Panc1 (cell line): ENCODE data around the gene RNF41. TPM values are rescaled to one million over a fixed set of nuclear protein-coding genes. Genes with fewer than 3 reads are reported as not detected.

Experiments
- ATAC-seq: fragments of 200-7000 bp; cut with Tn5 transposase; 2 replicates; pipeline ENCODE4 v1.9.1; 2020; ENCODE audit warnings: mild to moderate bottlenecking, moderate library complexity
- BruUV-seq: library from RNA; stranded (reverse); fragments of 400-500 nt; replicated peaks from 2 replicates; lab custom pipeline; 2021; lab: Mats Ljungman, UMichigan
- CTCF ChIA-PET: fragments of 300-600 bp; sonication (Branson Sonifier 250); formaldehyde crosslinking; loops from one replicate; lab custom pipeline; 2022; ENCODE audit warnings: antibody characterized with exemption; lab: Charles Lee
- POLR2A ChIA-PET: fragments of 300-600 bp; sonication (Branson Sonifier 250); formaldehyde crosslinking; loops from one replicate; lab custom pipeline; 2022; ENCODE audit warnings: antibody characterized with exemption; lab: Charles Lee
- DNase-seq: peaks from one replicate; pipeline ENCODE4 v3.0.0-alpha.2; 2010; ENCODE audit warnings: low read depth, low spot score
- H3K27ac ChIP-seq: 2 replicates; pipeline ENCODE4 v1.5.1; 2011; ENCODE audit warnings: mild to moderate bottlenecking, low read length, inconsistent platforms
- H3K27me3 ChIP-seq: fragments of 200-500 bp; sonication (Bioruptor generic); 2 replicates; pipeline ENCODE4 v1.6.0; 2014; ENCODE audit warnings: low read length, inconsistent platforms; ENCODE audit not compliant: control insufficient read depth, insufficient read depth
- H3K36me3 ChIP-seq: fragments of 200-500 bp; sonication (Bioruptor generic); 2 replicates; pipeline ENCODE4 v1.5.1; 2014; ENCODE audit warnings: inconsistent platforms, mild to moderate bottlenecking, low read length, moderate library complexity; ENCODE audit not compliant: control insufficient read depth, insufficient read depth
- H3K4me1 ChIP-seq: 2 replicates; pipeline ENCODE4 v1.5.1; 2011; ENCODE audit warnings: inconsistent platforms, mild to moderate bottlenecking, low read length, moderate library complexity; ENCODE audit not compliant: control insufficient read depth, insufficient read depth
- H3K4me3 ChIP-seq, 2 experiments: 2 replicates each; pipeline ENCODE4 v1.5.1; 2011 to 2012; ENCODE audit warnings: low read depth in 2 of 2, low read length in 2 of 2, mild to moderate bottlenecking in 2 of 2, inconsistent platforms in 1 of 2, moderate library complexity in 1 of 2
- H3K9me3 ChIP-seq: fragments of 200-500 bp; sonication (Bioruptor generic); 2 replicates; pipeline ENCODE4 v1.5.1; 2014; ENCODE audit warnings: low read depth, mild to moderate bottlenecking, inconsistent platforms, low read length, moderate library complexity; ENCODE audit not compliant: control insufficient read depth, insufficient read depth
- POLR2AphosphoS5 ChIP-seq: IDR thresholded peaks from 2 replicates; pipeline ENCODE4 v1.6.1; 2012; ENCODE audit warnings: mild to moderate bottlenecking, low read depth, low read length, moderate library complexity
- SIN3A ChIP-seq: IDR thresholded peaks from 2 replicates; pipeline ENCODE4 v1.6.1; 2012; ENCODE audit warnings: low read depth, mild to moderate bottlenecking, low read length, moderate library complexity, borderline replicate concordance; ENCODE audit not compliant: insufficient read depth
- TCF7L2 ChIP-seq: IDR thresholded peaks from 2 replicates; pipeline ENCODE4 v1.6.1; 2011; ENCODE audit warnings: mild to moderate bottlenecking, low read depth, low read length, inconsistent platforms
- in situ Hi-C: cut with HindIII; loops from 2 replicates; pipeline ENCODE4 v1.10.0; 2016; ENCODE audit warnings: low sequenced_read_pairs, low pct_unique_long_range_greater_than_20kb
- intact Hi-C: fragments of 100-400 bp; cut with micrococcal nuclease; formaldehyde crosslinking; loops from one replicate; pipeline ENCODE4 v1.10.0; 2022; ENCODE audit not compliant: unreplicated experiment
- total RNA-seq: library from RNA; stranded (reverse); gene quantifications from one replicate; pipeline ENCODE4 v1.2.1, GENCODE V29; 2021; ENCODE audit not compliant: unreplicated experiment
- TF ChIP-seq, protein P1 (sequence below), 2 experiments: IDR thresholded peaks; 2 replicates each; pipeline ENCODE4 v1.6.1; 2011 to 2012; ENCODE audit warnings: low read depth in 2 of 2, control low read depth in 1 of 2, low read length in 1 of 2, mild to moderate bottlenecking in 1 of 2, moderate library complexity in 1 of 2; ENCODE audit not compliant: insufficient read depth in 1 of 2
- TF ChIP-seq, protein P2 (sequence below): fragments of 450-650 bp; IDR thresholded peaks from 2 replicates; pipeline ENCODE4 v1.5.1; 2017; ENCODE audit warnings: mild to moderate bottlenecking

The RNF41 gene
- total RNA-seq, 1 experiment from 2014 or later, result 35.3 TPM

DNA sequence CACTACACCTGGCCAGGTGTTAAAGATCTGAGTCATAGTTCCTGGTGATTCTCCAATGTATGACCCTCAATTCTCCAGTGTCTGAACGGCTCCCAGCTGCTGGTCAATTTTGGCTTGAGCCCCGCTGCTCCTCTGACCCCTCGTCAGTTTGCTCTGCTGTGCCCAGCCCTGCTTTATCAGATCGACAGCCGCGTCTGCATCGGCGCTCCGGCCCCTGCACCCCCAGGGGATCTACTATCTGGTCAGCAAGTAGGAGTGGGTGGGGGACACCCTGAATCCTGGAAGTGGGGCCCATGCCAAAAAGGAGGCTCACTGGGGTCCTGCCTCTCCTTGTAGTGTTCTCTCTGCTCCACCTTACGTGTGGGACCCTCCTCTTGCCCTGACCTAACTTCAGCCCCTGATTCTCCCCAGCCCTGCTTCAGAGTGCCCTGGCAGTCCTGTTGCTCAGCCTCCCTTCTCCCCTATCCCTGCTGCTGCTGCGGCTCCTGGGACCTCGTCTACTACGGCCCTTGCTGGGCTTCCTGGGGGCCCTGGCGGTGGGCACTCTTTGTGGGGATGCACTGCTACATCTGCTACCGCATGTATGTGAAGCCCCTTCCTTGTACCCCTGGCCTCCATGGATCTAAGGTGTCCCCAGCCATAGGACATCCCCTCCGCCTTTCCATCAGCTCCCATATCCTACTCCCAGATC is 13.2 kb upstream of the RNF41 start:
- Histone ChIP-seq H3K36me3 (no peaks in the 10 kb centered on the region), H3K9me3 (no peaks in the 10 kb centered on the region), H3K4me3 (no peak overlapping the region), H3K4me1 (no peaks in the 10 kb centered on the region), H3K27ac (no peak overlapping the region), H3K27me3 (no peaks in the 10 kb centered on the region)
- TF ChIP-seq TCF7L2, result no peak
- no peak for TF ChIP-seq POLR2AphosphoS5
- TF ChIP-seq, protein P1, sequence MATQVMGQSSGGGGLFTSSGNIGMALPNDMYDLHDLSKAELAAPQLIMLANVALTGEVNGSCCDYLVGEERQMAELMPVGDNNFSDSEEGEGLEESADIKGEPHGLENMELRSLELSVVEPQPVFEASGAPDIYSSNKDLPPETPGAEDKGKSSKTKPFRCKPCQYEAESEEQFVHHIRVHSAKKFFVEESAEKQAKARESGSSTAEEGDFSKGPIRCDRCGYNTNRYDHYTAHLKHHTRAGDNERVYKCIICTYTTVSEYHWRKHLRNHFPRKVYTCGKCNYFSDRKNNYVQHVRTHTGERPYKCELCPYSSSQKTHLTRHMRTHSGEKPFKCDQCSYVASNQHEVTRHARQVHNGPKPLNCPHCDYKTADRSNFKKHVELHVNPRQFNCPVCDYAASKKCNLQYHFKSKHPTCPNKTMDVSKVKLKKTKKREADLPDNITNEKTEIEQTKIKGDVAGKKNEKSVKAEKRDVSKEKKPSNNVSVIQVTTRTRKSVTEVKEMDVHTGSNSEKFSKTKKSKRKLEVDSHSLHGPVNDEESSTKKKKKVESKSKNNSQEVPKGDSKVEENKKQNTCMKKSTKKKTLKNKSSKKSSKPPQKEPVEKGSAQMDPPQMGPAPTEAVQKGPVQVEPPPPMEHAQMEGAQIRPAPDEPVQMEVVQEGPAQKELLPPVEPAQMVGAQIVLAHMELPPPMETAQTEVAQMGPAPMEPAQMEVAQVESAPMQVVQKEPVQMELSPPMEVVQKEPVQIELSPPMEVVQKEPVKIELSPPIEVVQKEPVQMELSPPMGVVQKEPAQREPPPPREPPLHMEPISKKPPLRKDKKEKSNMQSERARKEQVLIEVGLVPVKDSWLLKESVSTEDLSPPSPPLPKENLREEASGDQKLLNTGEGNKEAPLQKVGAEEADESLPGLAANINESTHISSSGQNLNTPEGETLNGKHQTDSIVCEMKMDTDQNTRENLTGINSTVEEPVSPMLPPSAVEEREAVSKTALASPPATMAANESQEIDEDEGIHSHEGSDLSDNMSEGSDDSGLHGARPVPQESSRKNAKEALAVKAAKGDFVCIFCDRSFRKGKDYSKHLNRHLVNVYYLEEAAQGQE (IDR thresholded peaks at IDR 0.05; ENCODE audit: insufficient read depth in 1 of 2, low read depth in 2 of 2, low read length in 1 of 2), result no peak
- TF ChIP-seq SIN3A, result no peak
- TF ChIP-seq, protein P2, sequence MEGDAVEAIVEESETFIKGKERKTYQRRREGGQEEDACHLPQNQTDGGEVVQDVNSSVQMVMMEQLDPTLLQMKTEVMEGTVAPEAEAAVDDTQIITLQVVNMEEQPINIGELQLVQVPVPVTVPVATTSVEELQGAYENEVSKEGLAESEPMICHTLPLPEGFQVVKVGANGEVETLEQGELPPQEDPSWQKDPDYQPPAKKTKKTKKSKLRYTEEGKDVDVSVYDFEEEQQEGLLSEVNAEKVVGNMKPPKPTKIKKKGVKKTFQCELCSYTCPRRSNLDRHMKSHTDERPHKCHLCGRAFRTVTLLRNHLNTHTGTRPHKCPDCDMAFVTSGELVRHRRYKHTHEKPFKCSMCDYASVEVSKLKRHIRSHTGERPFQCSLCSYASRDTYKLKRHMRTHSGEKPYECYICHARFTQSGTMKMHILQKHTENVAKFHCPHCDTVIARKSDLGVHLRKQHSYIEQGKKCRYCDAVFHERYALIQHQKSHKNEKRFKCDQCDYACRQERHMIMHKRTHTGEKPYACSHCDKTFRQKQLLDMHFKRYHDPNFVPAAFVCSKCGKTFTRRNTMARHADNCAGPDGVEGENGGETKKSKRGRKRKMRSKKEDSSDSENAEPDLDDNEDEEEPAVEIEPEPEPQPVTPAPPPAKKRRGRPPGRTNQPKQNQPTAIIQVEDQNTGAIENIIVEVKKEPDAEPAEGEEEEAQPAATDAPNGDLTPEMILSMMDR, result no peak
- BruUV-seq, result no TSS peak
- ATAC-seq, result no peak
- ChIA-PET POLR2A (interaction anchor here (0.7 kb wide), 1 partner anchor 9 kb away, joined by 12 read pairs; no protein-coding TSS in a partner anchor), CTCF (interaction anchor here (1.5 kb wide), 1 partner anchor 227 kb away, joined by 4 read pairs; no protein-coding TSS in a partner anchor)
- intact Hi-C loops (no loop called here), in situ Hi-C loops (no loop called here)
- DNase-seq, result no peak

DNA sequence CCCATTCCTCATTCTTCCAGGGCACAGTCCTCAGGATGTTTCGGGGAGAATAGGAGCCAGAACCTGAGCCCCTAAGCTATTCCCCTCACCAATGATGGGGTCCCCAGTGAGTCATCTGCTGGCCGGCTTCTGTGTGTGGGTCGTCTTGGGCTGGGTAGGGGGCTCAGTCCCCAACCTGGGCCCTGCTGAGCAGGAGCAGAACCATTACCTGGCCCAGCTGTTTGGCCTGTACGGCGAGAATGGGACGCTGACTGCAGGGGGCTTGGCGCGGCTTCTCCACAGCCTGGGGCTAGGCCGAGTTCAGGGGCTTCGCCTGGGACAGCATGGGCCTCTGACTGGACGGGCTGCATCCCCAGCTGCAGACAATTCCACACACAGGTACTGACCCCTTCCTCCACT is 9.5 kb upstream of the RNF41 start:
- ChIA-PET POLR2A (no interaction called here), CTCF (interaction anchor here (0.5 kb wide), 2 partner anchors 49 to 234 kb away, joined by 3 to 9 read pairs; no protein-coding TSS in a partner anchor)
- no peaks in the 10 kb centered on the region for H3K27me3 ChIP-seq
- no peaks in the 10 kb centered on the region for H3K36me3 ChIP-seq
- no peak for DNase-seq
- no peak overlapping the region for H3K27ac ChIP-seq
- H3K9me3 ChIP-seq, result no peaks in the 10 kb centered on the region
- no TSS peak for BruUV-seq
- in situ Hi-C loops (no loop called here), intact Hi-C loops (no loop called here)
- no peak; the same call in 1 of the 2 replicates for ATAC-seq
- H3K4me1 ChIP-seq, result no peaks in the 10 kb centered on the region
- TF ChIP-seq TCF7L2, result no peak
- TF ChIP-seq POLR2AphosphoS5, result no peak
- no peak for TF ChIP-seq SIN3A
- H3K4me3 ChIP-seq, result no peak overlapping the region
